SJSA1 (cell line): ENCODE results near the gene LZIC. TPM values are rescaled to one million over a fixed set of nuclear protein-coding genes. Genes with fewer than 3 reads are reported as not detected.
A peak's percentile ranks its signal among the peaks of the same experiment; 100 is the strongest.
"Not testable (repeated sequence)": the region's sequence is repeated elsewhere in the genome, so short reads cannot be mapped to it uniquely, and the experiment has no call there.

Experiments
- DNase-seq, 2 experiments: peaks; one replicate each; pipeline ENCODE4 v3.0.0-alpha.2; 2015 to 2020; ENCODE audit warnings: low spot score in 2 of 2, low read depth in 1 of 2
- H3K27ac ChIP-seq: fragments of 250-450 bp; sonication (Bioruptor Pico); 2 replicates; pipeline ENCODE4 v1.5.1; 2020; ENCODE audit warnings: mild to moderate bottlenecking, moderate library complexity
- H3K27me3 ChIP-seq: fragments of 250-450 bp; sonication (Bioruptor Pico); replicated peaks from 2 replicates; pipeline ENCODE4 v1.5.1; 2020; ENCODE audit warnings: mild to moderate bottlenecking, moderate library complexity
- H3K36me3 ChIP-seq: fragments of 250-450 bp; sonication (Bioruptor Pico); 2 replicates; pipeline ENCODE4 v1.5.1; 2020; ENCODE audit warnings: mild to moderate bottlenecking
- H3K4me1 ChIP-seq: fragments of 250-450 bp; sonication (Bioruptor Pico); replicated peaks from 2 replicates; pipeline ENCODE4 v1.6.1; 2021; ENCODE audit warnings: mild to moderate bottlenecking
- H3K4me3 ChIP-seq: fragments of 250-450 bp; sonication (Bioruptor Pico); 2 replicates; pipeline ENCODE4 v1.5.1; 2020; ENCODE audit warnings: mild to moderate bottlenecking
- H3K9me3 ChIP-seq: fragments of 250-450 bp; sonication (Bioruptor Pico); replicated peaks from 2 replicates; pipeline ENCODE4 v1.5.1; 2020; ENCODE audit warnings: mild to moderate bottlenecking
- total RNA-seq: library from RNA; depleted of rRNA; stranded (reverse); fragments of >200 nt; shearing (Covaris generic); gene quantifications from 2 replicates; pipeline ENCODE4 v1.2.3, GENCODE V29; 2014

Gene LZIC
- total RNA-seq, 1 experiment from 2014 or later, result 74.8 TPM

DNA sequence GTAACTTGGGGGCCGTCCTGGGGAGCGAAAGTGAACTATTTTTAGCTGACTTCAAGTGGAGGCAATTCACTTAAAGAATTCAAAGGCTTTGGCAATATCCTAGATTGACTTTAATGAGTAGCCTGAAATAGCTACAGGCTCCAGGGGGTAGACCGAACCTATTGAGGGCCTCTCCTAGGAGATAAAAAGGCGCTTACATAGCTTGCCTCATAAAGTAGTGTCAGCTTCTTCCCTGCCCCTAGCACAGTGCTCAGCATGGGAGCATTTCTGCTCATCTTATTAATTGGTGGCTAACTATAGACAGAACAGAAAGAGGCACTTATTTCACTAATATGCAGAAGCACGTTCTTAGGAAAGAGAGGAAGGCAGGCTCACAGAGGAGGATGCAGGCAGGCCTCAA lies 20.8 kb downstream of the LZIC start:
- Histone ChIP-seq H3K36me3 (0 out of 2 replicates have a peak, but pooled peaks cover 3% of the 10 kb centered on the region), H3K4me1 (no peaks in the 10 kb centered on the region), H3K9me3 (no peaks in the 10 kb centered on the region), H3K4me3 (no peak overlapping the region), H3K27ac (no peak overlapping the region), H3K27me3 (no peaks in the 10 kb centered on the region)
- no peak for DNase-seq

DNA sequence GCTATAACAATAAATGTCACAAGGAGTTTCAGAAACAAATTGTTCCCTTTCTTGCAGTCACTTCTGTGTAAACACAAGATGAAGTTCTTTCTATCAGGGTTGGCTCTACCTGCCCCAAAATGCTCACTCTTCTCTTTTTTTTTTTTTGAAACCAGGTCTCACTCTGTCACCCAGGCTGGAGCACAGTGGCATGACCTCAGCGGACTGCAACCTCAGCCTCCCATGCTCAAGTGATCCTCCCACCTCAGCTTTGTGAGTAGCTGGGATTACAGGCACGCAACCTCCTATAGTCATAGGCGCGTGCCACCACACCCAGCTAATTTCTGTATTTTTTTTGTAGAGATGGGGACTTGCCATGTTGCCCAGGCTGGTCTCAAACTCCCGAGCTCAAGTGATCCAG lies 22.6 kb downstream of the LZIC start:
- no peak for DNase-seq
- Histone ChIP-seq H3K9me3 (no peaks in the 10 kb centered on the region), H3K4me3 (no peak overlapping the region), H3K27ac (no peak overlapping the region), H3K36me3 (0 out of 2 replicates have a peak, but pooled peaks cover 3% of the 10 kb centered on the region), H3K4me1 (no peaks in the 10 kb centered on the region), H3K27me3 (no peaks in the 10 kb centered on the region)

DNA sequence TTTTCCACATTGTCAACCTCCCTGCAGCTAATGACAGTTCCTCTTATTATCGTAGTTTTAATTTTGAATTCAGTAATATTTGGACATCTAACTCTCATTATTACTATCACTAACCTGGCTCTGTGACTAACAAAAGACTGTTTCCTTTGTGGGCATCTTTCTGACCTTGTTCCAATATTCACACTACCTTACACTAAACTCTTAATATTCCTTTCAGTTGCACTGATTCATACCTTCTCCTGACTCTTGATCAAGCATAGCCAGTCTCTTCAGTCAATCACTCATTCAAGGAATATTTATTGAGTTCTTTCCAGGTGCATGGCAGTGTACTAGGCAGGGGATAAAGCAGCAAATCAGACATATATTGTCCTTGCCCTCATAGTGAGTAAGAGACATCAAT lies 25.3 kb downstream of the LZIC start:
- Histone ChIP-seq H3K27ac (no peak overlapping the region), H3K9me3 (no peaks in the 10 kb centered on the region), H3K4me3 (no peak overlapping the region), H3K27me3 (no peaks in the 10 kb centered on the region), H3K4me1 (no peaks in the 10 kb centered on the region), H3K36me3 (no peaks in the 10 kb centered on the region)
- DNase-seq, result no peak

DNA sequence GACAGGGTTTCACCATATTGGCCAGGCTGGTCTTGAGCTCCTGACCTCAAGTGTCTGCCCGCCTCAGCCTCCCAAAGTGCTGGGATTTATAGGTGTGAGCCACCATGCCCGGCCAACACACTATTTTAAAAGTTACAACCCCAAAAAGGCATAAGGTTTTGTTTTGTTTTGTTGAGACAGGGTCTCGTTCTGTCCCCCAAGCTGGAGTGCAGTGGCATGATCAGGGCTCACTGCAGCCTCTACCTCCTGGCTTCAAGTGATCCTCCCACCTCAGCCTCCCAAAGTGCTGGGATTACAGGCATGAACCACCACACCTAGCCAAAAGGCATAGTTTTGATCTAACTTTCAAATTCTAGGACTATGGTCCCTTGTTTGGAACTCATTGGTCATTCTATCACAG lies 25.7 kb downstream of the LZIC start:
- not testable (repeated sequence) for H3K27me3 ChIP-seq, H3K27ac ChIP-seq, H3K9me3 ChIP-seq, H3K4me3 ChIP-seq, DNase-seq, H3K4me1 ChIP-seq, H3K36me3 ChIP-seq

DNA sequence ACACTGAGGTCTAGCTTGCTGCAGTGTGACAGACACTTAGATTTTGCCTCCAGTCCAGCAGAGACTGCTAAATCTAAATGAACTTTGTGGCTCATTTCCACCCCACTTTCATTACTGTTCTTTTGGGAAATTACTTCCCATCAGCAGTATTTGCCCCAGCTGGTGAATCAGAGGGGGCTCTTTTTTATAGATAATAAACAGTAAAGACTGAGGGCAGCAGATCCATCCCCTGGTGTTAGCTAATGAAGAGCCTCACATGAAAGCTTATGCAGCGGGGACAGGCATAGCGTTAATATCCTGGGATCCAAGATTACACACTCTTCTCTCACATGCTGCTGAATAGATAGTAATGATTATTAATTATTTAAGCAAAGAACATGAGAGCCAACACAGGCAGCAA lies 26.7 kb downstream of the LZIC start:
- H3K9me3 ChIP-seq, result no peaks in the 10 kb centered on the region
- H3K27ac ChIP-seq, result no peak overlapping the region
- H3K4me1 ChIP-seq, result peaks cover under 1% of the 10 kb centered on the region; the same call in 1 of the 2 replicates
- DNase-seq, result no peak
- no peak overlapping the region for H3K4me3 ChIP-seq
- H3K27me3 ChIP-seq, result no peaks in the 10 kb centered on the region
- no peaks in the 10 kb centered on the region for H3K36me3 ChIP-seq

DNA sequence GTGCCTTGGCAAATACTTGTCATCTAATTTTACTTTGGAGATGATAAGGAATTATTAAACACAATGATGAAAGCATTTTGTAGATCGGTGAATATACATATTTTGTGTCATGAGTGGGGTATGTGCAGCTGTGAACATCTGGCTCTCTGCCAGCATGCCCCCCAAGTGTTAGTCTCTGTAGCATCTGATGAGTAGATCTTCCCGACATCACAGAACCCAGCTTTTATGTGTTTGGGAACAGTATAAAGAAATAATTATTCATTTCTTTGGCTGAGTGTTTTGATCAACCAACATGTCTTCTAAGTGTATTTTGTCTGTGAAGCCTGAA lies 28.6 kb downstream of the LZIC start:
- H3K4me3 ChIP-seq, result no peak overlapping the region
- DNase-seq, result no peak

DNA sequence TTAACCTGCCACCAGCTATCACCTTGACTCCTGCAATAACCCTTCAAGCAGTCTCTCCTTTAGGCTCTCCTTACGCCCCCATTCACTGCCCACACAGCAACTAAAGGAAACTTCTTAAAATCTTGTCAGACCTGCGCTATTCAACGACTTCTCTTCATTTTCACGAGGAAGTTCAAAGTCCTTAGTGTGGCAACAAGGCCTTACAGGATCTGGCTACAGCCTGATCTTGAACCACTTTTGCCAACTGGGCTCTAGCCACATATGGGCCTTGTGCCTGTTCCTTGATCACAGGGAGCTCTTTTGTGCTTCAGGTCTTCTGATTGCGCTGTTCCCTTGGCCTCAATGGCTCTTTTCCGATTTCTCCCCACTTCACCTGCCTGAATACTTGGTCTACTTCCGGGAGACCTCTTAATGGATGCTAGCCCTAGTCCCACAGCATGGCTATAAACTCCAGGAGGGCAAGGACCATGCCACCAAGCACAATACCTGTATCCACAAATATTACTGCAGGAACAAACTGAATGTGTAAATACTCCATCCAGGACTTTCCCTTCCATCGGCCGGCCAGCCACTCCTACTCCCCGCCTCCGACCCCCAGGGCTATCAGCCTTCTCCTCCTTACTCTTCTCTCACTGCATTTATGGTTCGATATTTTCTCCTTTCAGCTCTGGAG lies 30.8 kb downstream of the LZIC start:
- H3K4me3 ChIP-seq, result no peak overlapping the region
- H3K4me1 ChIP-seq, result peaks cover 17% of the 10 kb centered on the region
- no peak overlapping the region for H3K27ac ChIP-seq
- H3K27me3 ChIP-seq, result no peaks in the 10 kb centered on the region
- H3K36me3 ChIP-seq, result no peaks in the 10 kb centered on the region
- H3K9me3 ChIP-seq, result no peaks in the 10 kb centered on the region
- DNase-seq, result no peak

More for the DNA sequence above, 28.6 kb downstream of the LZIC start:
- Histone ChIP-seq H3K9me3 (no peaks in the 10 kb centered on the region), H3K4me1 (peaks cover 7% of the 10 kb centered on the region), H3K27me3 (no peaks in the 10 kb centered on the region), H3K36me3 (no peaks in the 10 kb centered on the region), H3K27ac (no peak overlapping the region)

DNA sequence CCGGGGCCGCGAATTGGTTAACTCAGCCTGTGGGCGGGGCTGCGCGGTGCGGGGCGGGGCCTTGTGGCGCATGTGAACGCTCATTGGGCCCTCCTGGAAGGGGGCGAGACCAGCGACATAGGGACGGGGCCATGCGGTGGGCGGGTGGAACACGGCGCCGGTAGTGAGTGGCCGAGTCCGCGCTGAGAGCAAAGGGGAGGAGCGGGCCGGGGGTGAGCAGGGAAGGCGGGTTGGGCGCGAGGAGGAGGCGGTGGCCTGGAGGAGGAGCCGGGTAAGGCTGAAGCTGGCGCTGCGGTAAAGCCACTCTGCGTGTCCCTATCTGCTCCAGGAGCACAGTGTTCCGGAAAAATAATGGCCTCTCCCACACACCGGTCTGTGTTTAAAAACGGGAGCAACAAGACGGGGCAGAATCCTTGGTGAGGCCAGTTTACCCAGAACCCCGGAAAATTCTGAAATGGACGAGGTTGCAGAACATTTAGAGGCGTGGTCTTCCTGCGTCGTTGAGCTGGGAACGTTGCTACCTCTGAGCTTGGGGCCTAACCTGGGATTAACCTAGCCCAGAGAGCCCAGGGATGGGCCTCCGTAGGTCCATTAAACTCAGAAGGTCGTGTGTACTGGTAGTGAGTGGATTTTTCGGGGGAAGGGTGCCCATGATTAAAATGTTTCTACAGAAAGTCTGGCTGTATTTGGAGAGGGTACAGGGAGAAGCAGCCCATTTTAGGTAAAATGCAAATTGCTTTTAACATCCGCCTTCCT lies 32.6 kb downstream of the LZIC start:
- peaks cover 17% of the 10 kb centered on the region for H3K4me1 ChIP-seq

DNA sequence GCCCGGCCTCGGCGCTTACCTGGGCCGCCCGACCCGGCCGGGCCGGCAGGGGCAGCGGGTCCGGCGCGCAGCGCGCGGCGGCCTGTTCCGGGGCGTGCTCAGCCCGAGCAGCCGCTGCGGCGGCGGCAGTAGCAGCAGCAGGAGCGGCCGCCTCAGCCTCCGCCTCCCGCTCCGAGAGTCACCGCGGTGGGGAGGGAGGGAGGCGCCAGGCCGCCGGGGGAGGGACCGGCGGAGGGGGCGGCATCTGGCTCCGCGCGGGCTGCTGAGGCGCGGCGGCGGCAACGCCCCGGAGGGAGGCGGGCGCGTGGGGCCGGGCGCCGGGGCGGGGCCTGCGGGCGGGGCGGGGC lies 33.1 kb downstream of the LZIC start, which contains the start of gene CTNNBIP1:
Gene CTNNBIP1 (minus strand): TSS at position 194 of the 347 bp plus-strand sequence. CDS start 38,205 bp downstream, outside the sequence.
- Histone ChIP-seq H3K36me3 (no peaks in the 10 kb centered on the region), H3K27ac (peak within 1 kb of the TSS; percentile 35), H3K4me3 (peak within 1 kb of the TSS; percentile 81), H3K27me3 (no peaks in the 10 kb centered on the region), H3K4me1 (peaks cover 20% of the 10 kb centered on the region), H3K9me3 (no peaks in the 10 kb centered on the region)
- no peak for DNase-seq

More for the DNA sequence above, 32.6 kb downstream of the LZIC start:
- Histone ChIP-seq H3K36me3 (no peaks in the 10 kb centered on the region), H3K4me3 (peak overlapping the region; percentile 41), H3K27me3 (no peaks in the 10 kb centered on the region), H3K27ac (peak overlapping the region; percentile 7), H3K9me3 (no peaks in the 10 kb centered on the region)
- DNase-seq, result peak; percentile 96 to 100

DNA sequence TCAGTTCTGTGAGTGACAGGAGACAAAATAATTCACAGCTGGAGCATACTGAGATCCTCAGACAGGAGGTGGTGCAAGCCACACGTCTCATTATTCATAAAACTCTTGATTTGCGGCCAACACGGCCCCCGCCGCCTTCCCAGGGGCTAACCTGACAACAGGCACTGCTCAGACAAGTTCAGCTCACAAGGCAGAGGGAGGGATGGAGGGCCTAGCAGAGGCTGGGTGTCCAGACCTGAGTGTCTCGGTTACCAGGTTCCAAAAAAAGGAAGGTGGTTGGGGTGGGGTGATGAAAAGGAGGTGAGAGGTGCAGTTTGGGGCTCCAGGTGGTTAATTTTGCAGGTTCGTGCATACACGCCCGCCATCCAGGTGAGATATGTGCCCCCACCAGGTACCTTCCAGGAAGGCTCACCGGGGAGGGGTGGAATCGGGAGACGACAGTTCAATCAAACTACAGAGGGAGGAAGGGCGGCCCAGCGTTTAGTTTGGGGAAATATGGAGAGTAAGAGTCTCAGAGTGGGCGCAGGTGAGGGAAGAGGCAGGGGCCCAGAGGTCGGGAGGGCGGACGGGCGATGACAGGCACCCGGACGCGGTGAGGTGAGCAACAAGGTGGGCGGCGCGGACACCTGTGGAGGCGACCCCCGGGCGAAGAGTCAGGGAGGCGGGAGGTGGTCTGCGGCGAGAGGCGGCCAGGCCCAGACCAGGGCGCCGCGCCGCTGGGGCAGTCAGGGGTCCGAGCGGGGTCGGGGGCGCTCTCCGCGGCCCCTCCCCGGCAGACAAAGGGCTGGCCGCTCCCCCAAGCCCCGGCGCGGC lies 33.8 kb downstream of the LZIC start:
- no peak for DNase-seq
- peak overlapping the region; percentile 81 for H3K4me3 ChIP-seq
- peak overlapping the region; percentile 35; the same call in 1 of the 2 replicates for H3K27ac ChIP-seq
- no peaks in the 10 kb centered on the region for H3K36me3 ChIP-seq
- H3K27me3 ChIP-seq, result no peaks in the 10 kb centered on the region
- H3K4me1 ChIP-seq, result peaks cover 26% of the 10 kb centered on the region
- no peaks in the 10 kb centered on the region for H3K9me3 ChIP-seq

DNA sequence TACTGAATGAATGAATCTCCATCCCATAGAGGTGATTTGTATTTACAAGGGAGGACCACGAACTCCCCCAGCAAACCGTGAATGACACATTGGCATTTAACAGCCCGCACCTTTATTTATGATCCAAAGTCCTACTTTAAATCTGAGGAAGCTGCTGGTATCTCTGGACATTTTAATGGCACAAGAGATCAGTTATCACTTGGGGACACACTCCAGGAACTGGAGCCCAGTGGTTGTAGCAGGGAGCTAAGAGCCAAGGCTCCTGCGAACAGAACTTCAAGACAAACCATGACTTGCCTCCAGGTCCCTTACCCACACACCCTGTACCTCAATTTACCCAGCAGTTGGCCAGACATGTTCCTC lies 34.3 kb downstream of the LZIC start:
- Histone ChIP-seq H3K27ac (no peak overlapping the region), H3K36me3 (no peaks in the 10 kb centered on the region), H3K9me3 (no peaks in the 10 kb centered on the region), H3K4me1 (peaks cover 26% of the 10 kb centered on the region), H3K27me3 (no peaks in the 10 kb centered on the region), H3K4me3 (peak overlapping the region; percentile 81)
- DNase-seq, result no peak

DNA sequence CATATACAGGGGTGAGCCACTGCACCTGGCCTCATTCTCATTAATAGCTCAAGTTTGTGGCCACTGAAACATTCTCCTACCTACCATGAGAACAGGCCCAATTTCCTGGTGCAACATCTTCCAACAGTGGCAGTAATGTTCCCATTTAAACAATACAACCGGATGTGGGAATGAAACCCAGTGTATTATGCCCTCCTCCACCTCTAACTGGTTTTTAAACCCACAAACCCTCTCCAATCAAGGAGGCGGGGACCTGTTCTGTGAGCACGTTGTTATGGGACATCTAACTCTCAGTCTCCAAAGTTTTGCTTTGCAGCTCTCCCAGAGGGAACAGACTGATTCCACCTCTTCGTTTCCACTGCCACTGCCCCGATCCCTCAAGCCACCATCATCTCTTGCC lies 35.8 kb downstream of the LZIC start:
- DNase-seq, result no peak
- H3K27me3 ChIP-seq, result no peaks in the 10 kb centered on the region

DNA sequence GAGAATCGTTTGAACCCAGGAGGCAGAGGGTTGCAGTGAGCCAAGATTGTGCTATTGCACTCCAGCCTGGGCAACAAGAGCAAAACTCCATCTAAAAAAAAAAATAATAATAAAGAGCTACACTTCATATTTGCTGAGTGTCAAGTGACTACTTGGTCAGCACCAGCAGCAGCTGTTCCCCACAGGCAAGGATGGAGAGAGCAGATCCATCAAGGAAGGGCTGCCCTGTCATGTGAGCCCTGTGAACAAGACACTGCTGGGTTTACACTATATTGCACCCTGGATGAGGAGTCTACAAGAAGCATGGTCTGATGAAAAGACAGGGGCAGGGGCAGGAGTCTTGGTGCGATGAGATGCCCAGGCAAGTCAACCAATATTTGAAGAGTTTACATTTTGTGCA lies 36.7 kb downstream of the LZIC start:
- no peak for DNase-seq
- H3K4me1 ChIP-seq, result peaks cover 25% of the 10 kb centered on the region
- no peak overlapping the region for H3K4me3 ChIP-seq
- H3K27ac ChIP-seq, result no peak overlapping the region
- no peaks in the 10 kb centered on the region for H3K9me3 ChIP-seq
- H3K27me3 ChIP-seq, result no peaks in the 10 kb centered on the region
- H3K36me3 ChIP-seq, result no peaks in the 10 kb centered on the region

More for the DNA sequence above, 35.8 kb downstream of the LZIC start:
- H3K9me3 ChIP-seq, result no peaks in the 10 kb centered on the region
- H3K36me3 ChIP-seq, result no peaks in the 10 kb centered on the region
- H3K27ac ChIP-seq, result no peak overlapping the region
- H3K4me1 ChIP-seq, result peaks cover 26% of the 10 kb centered on the region
- H3K4me3 ChIP-seq, result no peak overlapping the region

DNA sequence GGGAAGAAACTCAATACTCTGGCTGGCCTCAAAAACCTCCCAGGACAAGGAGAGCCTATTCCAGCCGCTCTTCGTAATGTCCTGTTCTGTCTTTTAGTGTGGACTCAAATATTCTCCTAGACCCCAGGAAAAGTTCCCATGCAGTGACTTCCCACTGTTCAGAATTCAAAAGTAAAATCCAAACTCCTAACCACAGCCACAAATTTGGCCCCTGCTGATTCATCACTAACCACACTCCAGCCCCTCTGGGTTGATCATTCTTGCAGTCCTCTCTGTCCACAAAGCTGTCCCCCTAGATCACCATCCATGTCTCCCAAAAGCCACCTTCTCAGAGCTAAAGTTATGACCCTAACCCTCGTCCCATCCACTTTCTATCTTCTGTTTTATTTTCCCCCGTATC lies 38.2 kb downstream of the LZIC start:
- no peak overlapping the region for H3K4me3 ChIP-seq
- no peak for DNase-seq
- H3K36me3 ChIP-seq, result no peaks in the 10 kb centered on the region
- H3K9me3 ChIP-seq, result no peaks in the 10 kb centered on the region
- no peaks in the 10 kb centered on the region for H3K27me3 ChIP-seq
- no peak overlapping the region for H3K27ac ChIP-seq
- peaks cover 20% of the 10 kb centered on the region for H3K4me1 ChIP-seq
